ENCODE data around the gene STON1.
"Not testable (repeated sequence)": the region's sequence is repeated elsewhere in the genome, so short reads cannot be mapped to it uniquely, and the experiment has no call there.

The STON1 gene

GRCh38 chr2:48529194-48529593 is 760 bp upstream of the STON1 start:
- DNase-seq (ENCODE audit: low read depth) = no peak

- DNase-seq (ENCODE audit: low read depth) = no peak
Measured at GRCh38 chr2:48529676-48530032, 300 bp upstream of the STON1 start.

- no peak for DNase-seq (ENCODE audit: low read depth)
Measured at GRCh38 chr2:48531141-48531648, 1.2 kb downstream of the STON1 start.

- DNase-seq (ENCODE audit: low read depth) = no peak
Measured at GRCh38 chr2:48532174-48532573, 2.2 kb downstream of the STON1 start.

GRCh38 chr2:48532824-48533223 is 2.9 kb downstream of the STON1 start:
- no peak for DNase-seq (ENCODE audit: low read depth)

GRCh38 chr2:48534781-48535180 is 4.8 kb downstream of the STON1 start:
- no peak for DNase-seq (ENCODE audit: low read depth)

- no peak for DNase-seq (ENCODE audit: low read depth)
Measured at GRCh38 chr2:48540237-48540935, 10.4 kb downstream of the STON1 start.

GRCh38 chr2:48541666-48542389 is 11.9 kb downstream of the STON1 start:
- no peak for DNase-seq (ENCODE audit: low read depth)

- no peak for DNase-seq (ENCODE audit: low read depth)
Measured at GRCh38 chr2:48543895-48544294, 13.9 kb downstream of the STON1 start.

- no peak for DNase-seq (ENCODE audit: low read depth)
Measured at GRCh38 chr2:48545244-48545643, 15.3 kb downstream of the STON1 start.

GRCh38 chr2:48548840-48549239 is 18.9 kb downstream of the STON1 start:
- DNase-seq (ENCODE audit: low read depth) = no peak

- DNase-seq (ENCODE audit: low read depth) = no peak
Measured at GRCh38 chr2:48549972-48550371, 20.0 kb downstream of the STON1 start.

- no peak for DNase-seq (ENCODE audit: low read depth)
Measured at GRCh38 chr2:48551548-48551947, 21.6 kb downstream of the STON1 start.

- DNase-seq (ENCODE audit: low read depth) = not testable (repeated sequence)
Measured at GRCh38 chr2:48555071-48555470, 25.1 kb downstream of the STON1 start.

GRCh38 chr2:48558456-48558855 is 28.5 kb downstream of the STON1 start:
- no peak for DNase-seq (ENCODE audit: low read depth)

- DNase-seq (ENCODE audit: low read depth) = no peak
Measured at GRCh38 chr2:48560546-48561209, 30.7 kb downstream of the STON1 start.

- no peak for DNase-seq (ENCODE audit: low read depth)
Measured at GRCh38 chr2:48562281-48562680, 32.3 kb downstream of the STON1 start.

- no peak for DNase-seq (ENCODE audit: low read depth)
Measured at GRCh38 chr2:48566592-48567310, 36.8 kb downstream of the STON1 start.

GRCh38 chr2:48567671-48568070 is 37.7 kb downstream of the STON1 start:
- DNase-seq (ENCODE audit: low read depth) = no peak

- no peak for DNase-seq (ENCODE audit: low read depth)
Measured at GRCh38 chr2:48568547-48568946, 38.6 kb downstream of the STON1 start.

GRCh38 chr2:48569433-48569832 is 39.5 kb downstream of the STON1 start:
- no peak for DNase-seq (ENCODE audit: low read depth)

- DNase-seq (ENCODE audit: low read depth) = no peak
Measured at GRCh38 chr2:48572816-48573215, 42.9 kb downstream of the STON1 start.
